Hematopoietic multipotent progenitor cell treated with erythropoietin and hydrocortisone succinate and interleukin-3 and kit ligand, for 17 days (in vitro differentiated cells): ENCODE results near the gene CTSO.

Source experiments
- DNase-seq: peaks from one replicate; pipeline ENCODE4 v3.0.0-alpha.2; 2015; ENCODE audit warnings: low spot score

CTSO gene

GRCh38 chr4:155953151-155954117, at the start of gene CTSO:
CTSO (minus strand) TSS chr4:155953866; CDS start chr4:155953847, 19 bp downstream.
- no peak for DNase-seq

DNA sequence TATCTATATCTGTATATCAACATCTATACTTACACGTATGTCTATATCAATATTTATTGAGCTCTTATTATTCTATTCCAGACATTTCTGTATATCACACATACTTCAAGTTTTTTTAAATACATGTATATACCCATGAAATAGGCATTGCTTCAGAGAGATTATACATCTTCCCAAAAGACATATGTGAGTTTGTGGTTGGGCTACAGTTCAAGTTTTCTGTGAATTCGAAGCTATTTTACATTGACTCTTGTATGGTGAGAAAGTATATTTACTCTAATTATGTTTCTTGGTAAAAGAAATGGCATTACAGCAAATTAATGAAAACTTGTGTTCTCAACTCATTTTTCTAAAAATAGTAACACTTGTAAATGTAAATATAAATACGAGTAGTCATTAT, 46.8 kb upstream of the CTSO start:
- no peak for DNase-seq

DNA sequence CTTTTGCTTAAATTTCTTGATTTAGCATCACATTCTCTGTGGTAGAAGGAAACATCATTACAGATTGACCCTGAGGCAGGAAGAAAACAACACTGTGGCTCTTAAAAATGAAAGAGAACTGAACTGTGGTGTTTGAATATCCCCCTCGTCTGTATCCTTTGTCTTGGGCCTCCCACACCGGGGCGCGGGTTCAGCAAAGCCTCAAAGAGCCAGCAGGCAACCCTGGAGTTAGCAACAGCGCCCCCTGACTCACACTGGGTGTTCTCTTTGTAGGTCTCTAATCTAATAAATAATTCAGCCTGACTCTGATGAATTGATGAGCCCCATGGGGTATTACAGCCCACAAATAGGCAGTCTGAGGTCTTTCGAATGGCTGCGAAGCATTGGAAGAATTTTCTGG, 46.1 kb upstream of the CTSO start:
- no peak for DNase-seq

- no peak for DNase-seq
Measured at GRCh38 chr4:155995069-155995468, 41.4 kb upstream of the CTSO start.

- no peak for DNase-seq
Measured at GRCh38 chr4:155984106-155984797, 30.6 kb upstream of the CTSO start.

DNA sequence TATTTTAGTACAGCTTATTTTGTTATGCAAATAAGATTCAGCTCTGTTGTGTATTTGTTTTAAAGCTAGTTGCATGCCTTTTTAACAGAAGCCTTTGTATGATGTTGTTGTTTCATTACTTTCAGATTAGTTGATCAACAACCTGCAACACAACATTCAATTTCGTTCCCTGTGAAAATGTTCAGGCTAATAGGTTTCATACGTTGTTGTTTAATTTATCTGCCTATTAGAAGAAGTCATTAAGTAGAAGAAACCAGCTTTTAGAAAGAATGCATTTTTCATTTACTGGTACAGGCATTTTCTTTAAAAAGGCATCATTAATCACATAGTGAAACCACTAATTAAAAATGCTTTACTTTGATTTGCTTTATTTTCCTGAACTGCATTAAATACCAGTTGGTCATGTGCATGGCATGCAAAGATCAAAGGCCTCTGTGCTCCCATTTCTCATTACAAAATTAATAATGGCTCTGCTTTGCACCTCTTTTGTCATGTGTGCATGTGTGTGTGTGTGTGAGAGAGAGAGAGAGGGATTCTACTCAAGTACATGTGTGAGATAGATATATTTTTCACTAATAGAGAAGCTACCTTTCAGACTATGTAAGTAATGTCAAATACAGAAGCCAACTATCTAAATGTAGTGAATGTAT, 29.2 kb upstream of the CTSO start:
- no peak for DNase-seq

DNA sequence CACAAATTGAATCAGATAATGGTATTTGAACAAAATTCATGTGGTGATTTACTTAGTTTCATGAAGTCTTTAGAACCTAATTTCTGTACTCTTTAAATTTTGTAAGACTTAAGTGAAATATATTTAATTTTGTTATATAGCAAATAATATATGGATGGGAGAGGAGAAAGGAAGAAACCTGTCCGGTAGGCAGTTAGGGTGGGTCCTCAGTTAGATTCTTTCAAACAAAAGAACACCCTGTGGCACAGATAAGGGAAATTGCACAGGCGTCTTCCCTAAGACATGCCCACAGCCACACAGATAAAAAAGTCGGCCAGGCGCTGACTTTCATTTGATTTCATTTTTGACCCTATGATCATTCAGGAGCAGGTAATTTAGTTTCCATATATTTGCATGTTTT, 25.1 kb upstream of the CTSO start:
- DNase-seq, result no peak

DNA sequence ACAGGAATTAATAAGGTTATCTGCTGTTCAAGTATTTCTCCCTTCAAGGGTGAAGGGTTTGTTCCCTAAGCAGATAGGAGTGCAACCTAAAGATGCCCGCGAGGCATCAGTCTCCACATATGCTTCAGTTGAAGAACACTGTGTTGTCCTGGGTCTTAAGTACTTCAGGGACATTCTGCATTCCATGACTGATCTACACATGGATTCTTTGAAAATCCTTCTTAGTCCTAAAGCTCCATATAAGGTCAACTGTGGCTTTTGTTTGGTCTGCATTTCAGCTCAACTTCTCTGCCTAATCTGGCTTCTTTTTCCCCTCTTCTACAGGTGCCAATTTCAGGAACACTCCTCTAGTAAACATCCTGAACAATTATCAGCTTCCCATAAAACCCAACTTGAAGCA, 21.8 kb upstream of the CTSO start:
- no peak for DNase-seq

DNA sequence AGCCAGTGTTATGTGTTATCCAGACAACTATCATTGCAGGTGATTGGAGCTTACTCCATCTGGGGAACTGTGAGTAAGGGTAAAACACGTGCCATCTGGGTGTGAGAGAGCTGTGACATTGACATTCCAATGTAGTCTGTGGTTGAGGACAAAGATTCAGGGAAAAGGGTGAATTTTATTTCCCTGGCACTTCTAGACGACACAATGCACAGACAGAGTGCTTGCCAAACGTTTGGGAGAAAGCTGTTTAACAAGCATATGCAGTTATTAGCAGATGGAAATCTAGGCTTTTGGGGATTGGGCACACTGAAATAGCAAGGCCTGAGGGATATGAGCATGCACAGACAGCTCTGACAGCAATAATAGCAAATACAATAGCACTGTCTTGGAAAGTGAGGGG, 21.3 kb upstream of the CTSO start:
- DNase-seq, result no peak

DNA sequence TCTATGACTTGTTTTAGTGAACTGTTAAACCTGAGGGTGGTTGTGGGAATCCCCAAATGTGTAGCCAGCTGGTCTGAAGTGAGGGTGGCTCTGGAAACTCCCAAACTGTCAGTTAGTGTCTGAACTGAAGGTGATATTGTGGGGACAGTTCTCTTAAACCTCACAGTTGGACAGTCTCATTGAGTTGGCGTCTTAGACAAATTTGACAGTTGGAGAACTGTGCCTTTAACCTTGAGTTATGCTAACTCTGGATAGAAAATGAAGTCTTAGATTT, 20.7 kb upstream of the CTSO start:
- DNase-seq, result no peak

DNA sequence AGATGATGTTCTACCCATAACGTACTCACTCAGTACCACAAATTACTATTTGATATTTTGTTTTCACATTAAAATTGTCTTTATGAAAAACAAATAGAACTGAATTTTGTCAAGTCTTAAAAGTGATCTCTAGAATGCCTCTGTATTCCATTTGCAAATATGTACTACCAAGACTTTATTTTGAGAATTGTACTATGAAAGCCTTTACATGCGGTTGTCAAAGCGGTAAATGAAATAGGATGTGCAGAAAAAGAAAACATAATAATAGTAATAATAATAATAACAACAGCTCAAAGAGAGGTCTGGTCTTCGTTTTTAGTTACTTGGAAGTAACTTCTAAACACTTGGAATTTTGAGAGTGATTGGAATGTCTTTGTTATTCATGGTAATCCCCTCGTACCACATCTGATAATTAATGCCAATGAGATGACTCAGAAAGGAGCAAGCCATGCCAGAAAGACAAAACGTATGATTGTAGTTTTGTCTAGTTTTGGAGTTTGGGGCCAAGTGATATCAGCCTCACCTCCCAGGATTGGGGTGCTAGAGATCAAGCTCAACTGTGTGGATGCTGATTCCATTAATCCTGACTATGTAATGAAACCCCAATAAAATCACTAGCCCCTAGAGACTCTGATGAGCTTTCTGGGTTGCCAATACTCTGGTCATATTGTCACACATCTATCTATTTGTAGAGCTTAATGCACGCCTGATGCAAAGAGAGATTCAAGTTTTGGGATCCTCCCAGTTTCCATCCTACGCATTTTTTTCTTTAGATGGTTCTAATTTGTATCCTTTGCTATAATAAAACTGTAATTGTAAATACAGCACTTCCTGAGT, 20.2 kb upstream of the CTSO start:
- no peak for DNase-seq

DNA sequence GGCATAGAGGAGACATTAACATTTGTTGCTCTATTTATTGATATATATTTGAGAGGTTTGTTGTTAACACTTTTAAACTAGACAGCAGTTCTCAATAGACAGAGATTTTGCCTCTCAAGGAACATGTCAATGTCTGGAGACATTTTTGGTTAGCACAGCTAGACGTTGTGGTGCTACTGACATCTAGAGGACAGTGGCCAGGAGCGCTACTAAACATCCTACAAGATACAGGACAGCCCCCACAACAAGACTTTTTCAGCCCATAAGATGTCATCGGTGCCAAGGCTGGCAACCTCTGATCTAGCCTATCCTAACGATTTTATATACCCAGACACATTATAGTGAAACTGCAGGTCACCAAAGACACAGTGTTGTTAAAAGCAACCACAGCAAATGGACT, 18.4 kb upstream of the CTSO start:
- DNase-seq, result no peak

DNA sequence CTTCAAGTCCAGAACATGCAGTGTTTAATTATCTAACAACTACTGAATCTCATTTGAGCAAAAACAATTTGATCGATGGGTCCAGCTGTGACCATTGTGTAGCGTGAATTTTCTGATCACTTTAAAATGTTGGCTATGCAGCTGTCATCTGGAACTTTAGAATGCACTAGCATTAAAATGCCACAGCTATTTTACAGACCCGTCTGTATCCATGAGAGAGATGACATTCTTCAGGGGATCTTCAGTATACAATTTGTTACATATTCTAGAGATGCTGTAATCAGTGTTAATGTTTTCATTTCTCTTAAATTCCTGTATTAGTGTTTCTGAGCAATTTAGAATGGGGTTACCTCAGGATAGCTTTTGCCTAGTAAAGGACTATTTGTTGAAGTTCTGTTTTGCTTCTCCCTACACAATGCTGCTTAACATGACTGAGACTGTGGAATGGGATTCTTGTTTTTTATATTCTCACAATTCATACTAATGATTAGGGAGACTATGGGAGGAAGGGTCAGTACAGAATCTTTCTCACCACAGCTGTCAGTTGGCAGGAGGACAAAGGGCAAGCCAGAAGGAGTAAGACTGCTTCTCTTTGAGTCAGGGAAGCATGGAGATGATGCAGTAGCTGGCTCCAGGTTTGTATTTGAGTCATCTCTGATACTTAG, 13.2 kb upstream of the CTSO start:
- no peak for DNase-seq

GRCh38 chr4:155966171-155966570, 12.5 kb upstream of the CTSO start:
- no peak for DNase-seq

GRCh38 chr4:155964016-155964891, 10.6 kb upstream of the CTSO start:
- DNase-seq, result no peak

DNA sequence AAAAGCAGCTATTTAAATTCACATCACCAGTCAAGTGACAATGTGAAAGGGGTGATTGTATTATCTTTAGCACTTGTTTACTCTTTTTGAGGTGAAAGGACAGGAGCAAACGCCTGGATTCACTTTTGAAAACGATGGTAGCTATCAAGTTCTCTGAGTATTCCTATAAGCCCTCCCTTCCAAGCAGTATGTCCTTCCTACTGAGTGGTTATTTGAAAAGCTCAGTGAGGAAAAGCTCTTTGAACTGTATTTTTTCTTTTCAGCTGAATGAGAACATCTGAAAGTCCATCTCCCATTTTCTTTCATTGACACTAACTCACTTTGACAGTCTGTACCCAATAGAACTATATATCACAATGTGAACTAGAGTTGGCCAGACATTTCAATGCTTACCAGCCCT, 9.1 kb upstream of the CTSO start:
- DNase-seq, result no peak

GRCh38 chr4:155961575-155961974, 7.9 kb upstream of the CTSO start:
- DNase-seq, result no peak

DNA sequence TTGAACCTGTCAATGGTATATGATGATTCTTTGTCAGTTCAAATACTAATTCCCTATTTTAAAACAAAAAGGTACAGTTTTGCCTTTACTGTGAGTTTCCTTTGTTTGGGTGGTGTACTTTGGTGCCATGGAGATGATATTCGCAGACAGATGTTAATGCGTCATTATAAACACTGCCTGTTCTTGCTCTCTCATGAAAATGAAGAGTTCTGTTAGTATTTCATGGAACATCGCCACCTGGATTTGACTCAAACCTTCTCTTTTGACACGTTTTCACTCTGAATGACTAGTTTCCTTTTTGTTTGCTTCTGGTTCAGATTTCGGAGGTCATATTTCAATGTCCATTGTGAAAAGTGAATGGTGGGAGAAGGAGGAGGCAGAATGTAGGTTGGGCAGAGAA, 6.9 kb upstream of the CTSO start:
- no peak for DNase-seq

GRCh38 chr4:155959417-155959816, 5.8 kb upstream of the CTSO start:
- DNase-seq, result no peak

DNA sequence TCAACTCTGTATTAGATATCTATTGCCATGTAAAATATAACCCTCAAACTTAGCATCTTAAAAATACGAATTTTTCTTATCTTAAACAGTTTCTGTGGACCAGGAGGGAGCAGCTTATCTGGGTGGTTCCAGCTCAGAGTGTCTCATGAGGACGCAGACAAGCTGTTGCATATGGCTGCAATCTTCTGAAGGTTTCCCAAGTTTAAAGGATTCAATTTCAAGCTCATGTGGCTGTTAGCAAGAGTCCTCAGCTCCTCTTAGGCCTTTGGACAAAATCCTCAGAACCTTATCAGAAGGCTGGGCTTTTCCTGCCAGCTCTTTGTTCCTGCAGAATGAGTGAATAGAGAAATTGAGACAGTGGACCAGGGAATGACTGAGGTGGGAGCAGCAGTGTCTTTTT, 2.8 kb upstream of the CTSO start:
- no peak for DNase-seq

GRCh38 chr4:155954939-155955338, 1.3 kb upstream of the CTSO start:
- DNase-seq, result no peak
